HS-27A (cell line): ENCODE results near the gene IGFBP6.
A peak's percentile ranks its signal among the peaks of the same experiment; 100 is the strongest.

ENCODE experiments used
- DNase-seq: peaks from one replicate; pipeline ENCODE4 v3.0.0-alpha.2; 2012; ENCODE audit warnings: low read depth, missing footprints

Gene IGFBP6, protein sequence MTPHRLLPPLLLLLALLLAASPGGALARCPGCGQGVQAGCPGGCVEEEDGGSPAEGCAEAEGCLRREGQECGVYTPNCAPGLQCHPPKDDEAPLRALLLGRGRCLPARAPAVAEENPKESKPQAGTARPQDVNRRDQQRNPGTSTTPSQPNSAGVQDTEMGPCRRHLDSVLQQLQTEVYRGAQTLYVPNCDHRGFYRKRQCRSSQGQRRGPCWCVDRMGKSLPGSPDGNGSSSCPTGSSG

GRCh38 chr12:53097564-53098353, at the start of gene IGFBP6:
Gene IGFBP6 (plus strand): TSS chr12:53097667. CDS start chr12:53097718, 51 bp downstream.
- DNase-seq, result peak; percentile 41

- peak; percentile 66 for DNase-seq
Observed at GRCh38 chr12:53048033-53048779, 49.3 kb upstream of the IGFBP6 start.

DNA sequence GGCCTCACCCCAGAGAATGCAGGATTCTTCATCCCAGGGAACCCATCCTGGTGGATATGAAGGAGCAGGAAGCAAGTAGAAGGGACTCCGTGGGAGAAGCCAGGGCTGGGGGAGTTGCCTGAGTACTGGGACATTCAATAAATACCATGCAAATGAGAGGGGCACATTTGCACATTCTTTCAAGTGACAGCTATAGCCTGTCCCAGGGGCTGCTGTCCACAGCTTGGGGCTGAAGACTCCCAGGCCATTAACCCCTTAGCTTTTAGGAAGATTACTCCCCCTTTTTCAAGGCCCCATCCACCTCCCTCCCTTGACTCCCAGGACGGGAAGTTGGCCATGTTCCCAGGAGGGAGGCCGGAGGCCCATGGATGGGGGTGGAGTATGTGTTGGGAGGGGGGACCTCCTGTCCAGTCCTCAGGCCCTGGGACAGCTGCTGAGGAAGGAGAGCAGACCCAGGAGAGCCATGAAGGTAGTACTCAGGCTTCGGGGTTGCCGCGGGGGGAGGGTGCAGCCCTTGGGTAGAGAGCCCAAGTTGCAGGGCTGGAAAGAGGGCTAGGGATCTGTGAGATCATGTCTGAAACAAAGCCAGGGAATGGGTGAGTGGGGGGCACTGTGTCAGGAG, 48.6 kb upstream of the IGFBP6 start:
- DNase-seq, result peak; percentile 59

- no peak for DNase-seq
Observed at GRCh38 chr12:53049571-53050318, 47.7 kb upstream of the IGFBP6 start, which contains the start of gene TNS2. Gene TNS2 (plus strand): TSS chr12:53050065. CDS start chr12:53050186, 121 bp downstream.

DNA sequence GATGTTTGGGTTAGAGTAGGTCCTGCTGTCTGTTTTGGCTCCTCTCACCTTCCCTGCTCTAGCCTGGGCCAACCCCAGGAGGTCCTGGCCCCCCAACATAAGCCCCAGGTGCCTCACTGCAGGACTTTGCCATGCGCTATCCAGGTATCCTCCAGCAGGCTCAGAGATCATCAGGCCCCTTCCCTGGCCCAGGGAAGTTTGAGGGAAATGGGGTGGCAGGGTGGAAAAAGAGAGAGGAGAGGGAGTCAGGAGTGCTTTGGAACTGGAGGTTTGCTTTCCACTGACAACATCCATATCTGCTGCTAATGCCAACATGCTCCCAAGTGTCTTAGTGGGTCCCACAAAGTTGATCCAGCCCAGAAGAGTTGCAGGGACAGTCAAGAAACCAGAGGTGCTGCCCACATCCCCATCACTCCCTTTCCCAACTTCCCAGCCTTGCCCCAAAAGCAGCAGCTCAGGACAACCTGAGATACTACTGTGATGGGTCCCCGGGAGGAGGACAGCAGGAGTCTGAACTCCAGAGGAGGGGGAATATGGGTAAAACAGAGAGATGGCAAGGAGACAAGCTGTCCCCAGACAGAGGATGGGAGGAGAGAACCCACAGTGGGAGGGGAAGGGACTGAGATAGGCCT, 46.9 kb upstream of the IGFBP6 start:
- DNase-seq, result no peak

DNA sequence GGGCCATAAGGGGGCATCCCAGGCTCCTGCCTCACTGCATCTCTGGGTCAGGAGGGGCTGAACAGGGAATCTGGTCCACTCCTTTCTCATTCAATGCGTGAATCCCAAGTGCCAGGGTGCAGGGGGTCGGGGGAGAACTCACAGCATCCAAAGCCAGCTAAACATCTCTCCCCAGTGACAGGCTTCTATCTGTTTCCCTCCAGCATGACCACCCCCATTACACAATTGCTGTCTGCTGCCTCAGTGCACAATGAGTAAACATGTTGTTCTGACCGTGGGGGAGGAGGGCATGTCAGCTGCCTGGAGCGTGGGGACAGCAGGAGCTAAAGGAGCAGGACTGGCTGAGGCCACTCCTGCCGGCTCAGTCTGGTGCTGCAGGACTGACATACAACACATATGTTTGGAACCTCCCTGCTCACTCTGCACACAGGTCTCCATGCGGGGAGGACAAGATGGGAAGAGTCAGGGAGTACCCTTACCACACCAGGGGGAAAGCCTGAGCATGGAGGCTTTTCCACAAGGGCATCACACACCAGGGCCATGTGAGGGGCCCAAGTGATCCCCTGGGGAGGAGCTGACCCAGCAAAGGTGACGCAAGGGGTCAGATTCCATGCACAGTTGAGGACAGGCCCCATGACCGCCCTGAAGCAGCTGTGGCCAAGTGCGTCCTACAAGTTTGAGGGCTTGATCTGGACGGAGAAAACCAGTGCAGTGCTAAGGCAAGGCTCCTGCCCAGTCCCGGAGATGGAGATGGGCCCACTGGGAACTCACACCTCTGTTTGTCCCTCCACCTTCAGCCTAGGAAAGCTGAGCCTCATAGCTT, 46.2 kb upstream of the IGFBP6 start:
- DNase-seq, result no peak

DNA sequence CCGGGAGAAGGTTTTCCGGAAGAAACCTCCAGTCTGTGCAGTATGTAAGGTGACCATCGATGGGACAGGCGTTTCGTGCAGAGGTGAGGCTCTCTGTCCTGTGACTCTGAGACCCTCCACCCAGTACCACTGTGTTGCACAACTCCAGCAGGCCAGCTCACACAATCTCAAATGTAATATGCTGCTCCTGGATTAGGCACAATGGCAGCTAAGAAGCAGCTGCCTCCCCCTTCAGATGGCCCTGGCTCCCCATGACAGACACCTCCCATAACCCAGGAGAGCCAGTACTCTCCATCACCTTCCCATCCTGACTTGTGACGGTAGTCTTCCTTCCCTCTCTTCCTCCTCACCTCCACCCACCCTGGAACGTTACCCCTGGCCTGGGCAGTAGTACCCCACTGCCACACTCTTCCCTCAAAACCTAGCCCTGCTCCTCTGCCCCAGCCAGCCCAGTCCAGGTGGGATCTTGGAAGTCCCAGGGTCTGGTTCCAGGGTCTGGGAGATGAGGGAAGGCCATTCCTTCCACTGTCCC, 45.5 kb upstream of the IGFBP6 start:
- DNase-seq, result no peak

DNA sequence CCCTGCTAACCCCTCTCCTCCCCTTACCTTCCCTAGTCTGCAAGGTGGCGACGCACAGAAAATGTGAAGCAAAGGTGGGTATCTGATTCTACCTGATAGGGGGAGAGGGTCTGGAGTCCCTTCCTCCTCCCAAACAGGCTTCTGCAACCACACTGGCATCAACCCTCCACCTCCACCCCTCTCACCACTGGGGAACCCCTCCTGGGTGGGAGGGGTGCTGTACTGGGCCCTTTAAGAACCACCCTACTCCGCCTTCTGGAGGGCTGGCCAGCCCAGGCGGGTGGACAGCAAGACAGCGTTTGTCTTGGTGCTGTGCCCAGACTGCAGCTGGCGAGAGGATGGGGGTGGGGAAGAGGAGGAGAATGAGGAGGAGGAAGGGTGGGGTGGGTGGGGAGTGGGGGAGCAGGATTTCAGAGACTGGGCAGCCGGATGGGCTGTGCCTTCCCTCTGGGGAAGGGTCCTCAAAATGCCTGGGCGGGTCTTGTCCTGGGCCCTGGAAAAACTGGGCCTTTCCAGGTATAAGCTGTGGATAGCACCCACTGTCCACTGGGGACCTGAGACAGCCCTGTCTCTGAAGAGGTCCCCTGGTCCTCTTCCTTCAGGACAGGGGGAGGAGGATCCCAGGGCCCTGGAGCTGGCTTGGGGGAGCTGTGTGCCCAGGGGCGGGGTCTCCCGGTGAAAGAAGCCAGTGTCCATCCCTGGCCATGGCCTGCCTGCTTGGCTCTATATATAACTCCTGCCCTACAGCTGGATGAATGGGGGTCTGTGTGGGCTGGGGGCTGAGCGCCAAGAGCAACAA, 44.8 kb upstream of the IGFBP6 start:
- no peak for DNase-seq

DNA sequence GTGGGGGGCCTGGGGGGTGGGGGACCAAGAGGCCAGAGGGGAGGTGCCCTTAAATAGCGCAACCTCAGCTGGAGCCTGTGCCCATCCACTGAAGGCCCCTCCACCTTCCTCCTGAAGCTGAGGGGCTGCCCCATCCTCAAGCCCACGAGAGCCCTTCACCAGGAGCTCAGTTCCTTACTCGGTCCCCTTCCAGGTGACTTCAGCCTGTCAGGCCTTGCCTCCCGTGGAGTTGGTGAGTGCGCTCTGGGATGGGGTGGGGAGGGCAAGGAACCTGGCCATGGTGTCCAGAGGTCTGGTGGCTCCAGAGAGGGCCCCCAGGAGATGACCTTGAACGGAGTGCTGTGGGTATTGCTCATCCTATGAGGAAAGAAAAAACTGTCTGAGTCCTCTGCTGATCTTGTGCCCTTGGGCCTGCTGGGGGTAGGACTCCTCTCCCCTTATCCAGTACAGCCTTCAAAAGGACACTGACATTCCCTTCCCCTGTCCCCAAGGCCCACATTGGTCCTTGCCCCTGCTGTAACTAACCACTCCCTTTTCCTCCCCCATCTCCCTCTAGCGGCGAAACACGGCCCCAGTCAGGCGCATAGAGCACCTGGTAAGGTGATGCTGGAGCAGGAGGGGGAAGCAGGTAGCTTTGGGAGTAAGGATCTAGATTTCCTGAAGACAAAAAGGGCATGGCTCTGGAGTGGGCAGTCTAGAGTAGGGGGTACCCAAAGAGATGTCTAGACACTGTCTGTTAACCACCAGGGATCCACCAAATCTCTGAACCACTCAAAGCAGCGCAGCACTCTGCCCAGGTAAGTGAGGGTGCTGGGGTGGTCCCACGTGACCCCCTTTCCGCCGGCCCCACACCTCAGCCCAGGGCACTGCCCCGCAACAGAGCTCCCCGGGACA, 44.0 kb upstream of the IGFBP6 start:
- no peak for DNase-seq

GRCh38 chr12:53054112-53054878, 43.2 kb upstream of the IGFBP6 start:
- no peak for DNase-seq

DNA sequence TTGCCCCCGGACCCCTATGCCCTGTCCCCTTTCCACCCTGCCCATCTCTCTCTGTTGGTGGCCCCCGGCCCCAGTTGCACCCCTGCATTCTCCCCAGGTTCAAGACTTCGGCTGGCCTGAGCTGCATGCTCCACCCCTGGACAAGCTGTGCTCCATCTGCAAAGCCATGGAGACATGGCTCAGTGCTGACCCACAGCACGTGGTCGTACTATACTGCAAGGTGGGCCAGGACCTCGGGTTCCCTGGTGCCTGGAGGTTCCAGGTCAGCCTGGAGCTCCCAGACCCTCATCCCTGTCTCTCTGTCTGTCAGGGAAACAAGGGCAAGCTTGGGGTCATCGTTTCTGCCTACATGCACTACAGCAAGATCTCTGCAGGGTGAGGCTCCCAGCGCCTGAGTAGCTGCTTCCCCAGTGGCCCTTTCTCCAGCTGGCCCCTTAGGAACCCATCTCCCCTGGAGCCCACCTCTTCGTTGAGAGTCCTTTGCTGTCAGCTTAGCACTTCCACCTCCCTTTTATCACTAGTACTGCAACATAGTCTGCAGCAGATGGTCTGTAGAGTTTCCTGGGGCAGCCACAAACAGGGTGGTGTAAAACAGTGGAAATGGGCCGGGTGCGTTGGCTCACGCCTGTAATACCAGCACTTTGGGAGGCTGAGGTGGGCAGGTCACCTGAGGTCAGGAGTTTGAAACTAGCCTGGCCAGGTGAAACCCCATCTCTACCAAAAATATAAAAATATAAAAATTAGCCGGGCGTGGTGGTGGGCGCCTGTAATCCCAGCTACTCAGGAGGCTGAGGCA, 41.8 kb upstream of the IGFBP6 start:
- no peak for DNase-seq

DNA sequence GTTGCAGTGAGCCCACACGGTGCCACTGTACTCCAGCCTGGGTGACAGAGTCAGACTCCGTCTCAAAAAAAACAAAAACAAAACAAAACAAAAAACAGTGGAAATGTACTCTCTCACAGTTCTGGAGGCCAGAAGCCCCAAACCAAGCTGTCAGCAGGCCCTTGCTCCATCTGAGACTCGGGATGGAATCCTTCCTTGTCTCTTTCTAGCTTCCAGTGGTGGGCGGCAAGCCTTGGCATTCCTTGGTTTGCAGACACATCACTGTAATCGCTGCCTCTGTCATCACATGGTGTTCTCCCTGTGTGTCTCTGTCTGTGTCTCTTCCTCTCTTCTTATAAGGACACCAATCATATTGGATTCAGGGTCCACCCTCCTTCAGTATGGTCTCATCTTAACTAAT, 41.2 kb upstream of the IGFBP6 start:
- DNase-seq, result no peak

DNA sequence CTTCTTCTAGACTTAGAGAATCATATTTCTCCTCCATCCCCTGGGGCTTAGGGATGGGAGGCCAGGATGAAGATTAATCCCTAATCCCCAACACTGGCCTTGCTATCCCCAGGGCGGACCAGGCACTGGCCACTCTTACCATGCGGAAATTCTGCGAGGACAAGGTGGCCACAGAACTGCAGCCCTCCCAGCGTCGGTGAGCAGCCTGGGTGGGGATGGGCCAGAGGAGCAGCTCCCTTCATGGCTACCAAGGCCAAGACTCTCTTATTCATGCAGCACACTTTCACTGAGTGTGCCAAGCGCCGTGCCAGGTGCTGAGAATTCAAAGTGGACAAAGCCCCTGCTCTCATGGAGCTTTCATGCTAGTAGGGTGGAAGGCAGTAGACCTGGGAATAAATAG, 40.6 kb upstream of the IGFBP6 start:
- DNase-seq, result no peak

DNA sequence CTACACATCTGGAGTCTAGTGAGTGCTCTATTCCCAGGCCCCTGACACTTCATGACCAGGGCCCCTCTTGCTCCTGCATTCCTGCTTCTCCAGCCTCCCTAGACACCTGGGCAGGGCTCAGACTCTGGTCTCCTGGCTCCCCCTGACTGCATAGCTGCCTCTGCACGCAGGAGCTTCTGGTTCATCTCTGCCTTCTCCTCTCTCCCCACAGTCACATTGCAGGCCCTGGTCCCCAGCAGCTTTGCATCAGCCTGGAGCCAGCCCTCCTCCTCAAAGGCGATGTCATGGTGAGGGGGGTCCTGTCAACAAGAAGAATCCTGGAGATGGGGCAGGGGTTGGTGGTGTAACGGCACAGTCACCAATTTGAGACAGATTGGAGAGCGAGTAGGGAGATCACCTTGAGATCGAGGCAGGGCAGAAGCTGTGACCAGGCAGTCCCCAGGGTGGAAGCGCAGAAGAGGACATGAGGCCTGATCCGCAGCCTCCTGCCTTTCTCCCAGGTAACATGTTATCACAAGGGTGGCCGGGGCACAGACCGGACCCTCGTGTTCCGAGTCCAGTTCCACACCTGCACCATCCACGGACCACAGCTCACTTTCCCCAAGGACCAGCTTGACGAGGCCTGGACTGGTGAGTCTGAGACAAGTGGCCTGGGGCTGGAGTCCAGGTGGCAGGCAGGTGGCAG, 39.5 kb upstream of the IGFBP6 start:
- no peak for DNase-seq

GRCh38 chr12:53058674-53059433, 38.6 kb upstream of the IGFBP6 start:
- DNase-seq, result no peak
